Esophagus mucosa (tissue), 1 donor: ENCODE results near the gene NUDT15. TPM values are rescaled to one million over a fixed set of nuclear protein-coding genes. Genes with fewer than 3 reads are reported as not detected.
"Not testable (repeated sequence)": the region's sequence is repeated elsewhere in the genome, so short reads cannot be mapped to it uniquely, and the experiment has no call there.

ENCODE experiments used
- ATAC-seq: fragments of 200-7000 bp; cut with Tn5 transposase; one replicate; pipeline ENCODE4 v1.9.1; 2020
- total RNA-seq: library from RNA; stranded (reverse); gene quantifications from one replicate; pipeline ENCODE4 v1.2.4, GENCODE V29; 2023
- donor health status: DM: yes; HTN: yes; CAD: no.

The NUDT15 gene
- total RNA-seq, 1 donor from 2014 or later, result 20.5 TPM

DNA sequence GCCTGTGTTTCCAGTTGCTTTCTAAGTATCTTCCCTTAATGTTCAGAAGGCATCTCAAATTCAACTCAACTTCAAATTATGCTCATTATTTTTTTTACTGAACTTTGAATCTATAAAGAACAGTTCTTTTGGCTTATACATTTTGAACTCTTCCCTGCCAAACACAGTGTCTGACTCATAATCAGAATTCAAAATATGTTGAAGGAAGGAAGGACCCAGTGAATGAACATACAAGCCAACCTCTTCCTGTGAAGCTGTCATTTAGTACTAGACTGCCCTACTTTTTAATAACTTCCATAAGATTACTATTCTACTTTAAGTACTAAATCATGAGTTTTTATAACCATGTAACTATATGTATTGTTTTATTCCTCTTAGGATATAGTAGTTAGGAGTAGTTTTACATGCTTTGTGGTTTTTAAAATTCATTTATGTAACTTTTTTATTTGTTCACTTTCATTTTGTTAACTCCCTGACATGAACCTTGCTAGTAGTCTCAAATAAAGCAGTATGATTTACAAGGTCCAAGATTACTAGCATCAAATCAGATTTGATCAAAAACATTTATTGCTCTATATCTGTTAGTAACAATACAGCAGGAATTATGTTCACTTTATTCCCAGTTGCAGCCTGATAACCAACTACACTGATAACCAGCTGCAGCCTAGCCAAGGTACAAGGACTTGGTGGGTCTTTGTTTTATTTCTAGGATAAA is 6.4 kb downstream of the NUDT15 start:
- no peak for ATAC-seq

DNA sequence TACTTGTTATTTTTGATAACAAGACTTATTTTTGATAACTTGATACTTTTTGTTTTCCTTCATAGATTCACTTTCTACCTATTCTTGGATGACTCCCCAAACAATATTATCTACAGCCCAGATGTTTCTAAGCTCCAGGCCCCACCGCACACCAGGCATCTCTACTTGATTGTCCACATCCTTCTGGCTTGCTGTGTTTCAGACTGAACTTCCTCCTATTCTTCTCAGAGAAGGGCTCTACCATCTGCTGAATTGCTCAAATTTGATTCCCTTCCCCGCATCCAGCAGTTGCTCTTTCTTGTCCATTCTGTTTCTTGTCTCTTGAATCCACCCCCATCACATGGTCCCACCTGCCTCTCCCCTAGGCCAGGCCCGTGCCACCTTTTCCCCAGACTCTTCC is 13.0 kb downstream of the NUDT15 start:
- ATAC-seq, result no peak

DNA sequence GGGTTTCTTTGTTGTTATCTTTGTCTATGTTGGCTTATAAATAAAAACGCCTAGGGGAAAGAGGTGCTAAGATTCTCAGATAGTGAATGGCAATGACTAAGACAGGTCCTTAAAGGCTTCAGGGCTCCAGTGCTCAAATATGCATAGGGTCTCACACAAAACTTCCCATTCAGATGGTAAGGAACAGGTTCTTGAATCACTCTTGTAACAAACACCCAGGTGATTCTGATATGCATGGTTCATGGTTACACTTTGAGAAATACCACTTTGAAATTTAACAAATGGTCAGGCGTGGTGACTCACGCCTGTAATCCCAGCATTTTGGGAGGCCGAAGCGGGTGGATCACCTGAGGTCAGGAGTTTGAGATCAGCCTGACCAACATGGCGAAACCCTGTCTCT is 17.1 kb downstream of the NUDT15 start:
- ATAC-seq, result no peak

DNA sequence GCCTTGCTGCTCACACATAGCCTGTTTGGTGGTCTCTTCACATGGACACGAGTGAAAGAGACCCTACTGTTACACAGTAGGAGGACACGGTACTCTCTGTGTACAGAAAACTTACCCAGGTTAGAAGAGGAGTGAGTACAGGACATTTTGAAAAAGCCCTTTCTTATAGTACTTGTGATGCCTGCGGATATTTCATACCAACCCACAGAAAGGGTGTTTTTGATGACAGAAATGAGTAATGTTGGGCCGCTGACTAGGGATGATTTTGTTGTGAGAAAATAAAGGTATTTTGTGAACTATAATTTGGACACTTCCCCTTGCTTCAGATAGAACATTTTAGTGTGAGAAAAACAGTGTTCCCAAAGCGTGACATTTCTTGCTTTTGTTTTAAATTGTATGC is 18.2 kb downstream of the NUDT15 start:
- no peak for ATAC-seq

DNA sequence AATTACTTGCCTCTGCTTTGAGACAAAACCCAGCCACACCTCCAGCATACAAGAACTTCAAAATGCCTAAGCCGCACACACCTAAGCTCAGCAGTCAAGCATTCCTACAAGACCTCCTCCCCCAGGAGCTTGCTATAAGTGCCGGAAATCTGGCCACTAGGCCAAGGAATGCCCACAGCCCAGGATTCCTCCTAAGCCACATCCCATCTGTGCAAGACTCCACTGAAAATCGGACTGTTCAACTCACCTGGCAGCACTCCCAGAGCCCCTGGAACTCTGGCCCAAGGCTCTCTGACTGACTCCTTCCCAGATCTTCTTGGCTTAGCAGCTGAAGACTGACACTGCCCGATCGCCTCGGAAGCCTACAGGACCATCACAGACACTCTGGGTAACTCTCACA is 21.0 kb downstream of the NUDT15 start:
- ATAC-seq, result not testable (repeated sequence)

DNA sequence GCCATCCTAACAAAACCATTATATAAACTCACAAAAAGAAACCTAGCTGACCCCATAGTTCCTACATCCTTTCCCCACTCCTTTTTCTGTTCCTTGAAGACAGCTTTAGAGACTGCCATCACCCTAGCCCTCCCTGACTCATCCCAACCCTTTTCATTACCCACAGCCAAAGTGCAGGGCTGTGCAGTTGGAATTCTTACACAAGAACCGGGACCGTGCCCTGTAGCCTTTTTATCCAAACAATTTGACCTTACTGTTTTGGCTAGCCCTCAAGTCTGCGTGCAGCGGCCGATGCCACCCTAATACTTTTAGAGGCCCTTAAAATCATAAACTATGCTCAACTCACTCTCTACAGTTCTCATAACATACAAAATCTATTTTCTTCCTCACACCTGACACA is 22.4 kb downstream of the NUDT15 start:
- not testable (repeated sequence) for ATAC-seq

DNA sequence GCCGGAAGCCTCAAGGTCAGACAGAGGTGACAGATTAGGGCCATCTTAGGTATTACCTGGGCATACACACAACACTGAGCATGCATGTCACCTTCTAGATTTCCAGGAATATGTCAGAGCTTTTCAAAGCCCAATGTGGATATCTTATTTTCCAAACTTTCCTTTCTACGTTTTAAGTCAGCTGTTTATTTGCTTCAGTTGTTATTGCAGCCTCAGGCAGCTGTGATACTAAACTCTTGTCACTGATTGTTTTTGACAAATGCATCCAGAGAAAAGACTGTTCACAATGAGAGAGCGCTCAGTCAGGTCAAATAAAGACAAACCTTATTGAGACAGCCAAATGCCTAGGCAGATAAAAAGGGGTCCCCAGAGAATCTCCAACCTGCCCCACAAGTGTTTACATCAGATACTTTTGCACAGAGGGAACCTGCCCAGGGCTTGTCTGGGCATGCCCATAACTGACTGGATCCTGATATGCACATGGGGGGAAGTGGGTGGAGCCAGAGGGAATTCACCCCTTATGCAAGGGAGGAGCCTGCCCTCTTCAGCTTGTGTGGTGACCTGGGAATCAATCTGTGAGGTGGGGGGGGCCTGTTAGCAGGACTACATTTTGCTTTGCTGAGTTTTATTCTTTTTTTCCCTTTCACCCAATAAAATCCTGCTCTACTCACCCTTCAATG is 28.9 kb downstream of the NUDT15 start:
- ATAC-seq, result peak; percentile 52

DNA sequence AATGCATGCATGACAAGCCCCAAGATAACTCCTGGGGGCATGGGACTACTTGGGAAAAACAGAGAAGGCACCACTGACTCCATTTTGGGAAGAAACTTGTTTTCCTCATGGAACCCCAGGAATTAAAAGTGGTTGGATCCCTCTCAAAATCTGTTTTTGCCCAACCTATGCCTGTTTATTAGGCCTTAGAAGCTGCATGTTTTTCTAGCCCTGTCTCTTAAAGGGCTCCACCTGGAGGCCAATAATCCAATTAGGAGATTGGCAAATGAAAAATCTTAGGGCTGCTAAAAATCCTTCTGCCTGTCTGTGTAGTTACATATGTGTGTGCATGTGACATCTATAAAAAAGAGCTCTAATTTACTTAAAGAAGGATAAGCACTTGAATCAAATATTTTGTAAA is 30.5 kb downstream of the NUDT15 start:
- ATAC-seq, result no peak

DNA sequence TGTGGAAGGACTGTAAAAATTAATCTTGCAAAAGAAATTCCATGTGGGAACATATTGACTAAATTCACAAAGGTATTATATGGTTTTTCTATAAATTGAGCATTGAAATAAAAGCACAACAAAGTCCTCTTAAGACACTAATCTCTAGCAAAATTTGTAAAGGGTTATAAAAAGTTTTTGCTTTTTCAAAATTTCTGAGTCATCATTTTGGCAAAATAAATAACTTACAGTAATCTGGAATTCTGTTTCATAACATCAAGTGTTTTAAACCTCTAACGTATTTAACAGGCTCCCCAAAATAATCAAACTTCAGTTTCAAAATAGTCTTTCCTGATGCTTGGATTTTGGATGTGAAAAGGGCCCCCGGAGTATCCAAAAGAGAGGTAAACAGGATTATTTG is 31.4 kb downstream of the NUDT15 start:
- ATAC-seq, result no peak

DNA sequence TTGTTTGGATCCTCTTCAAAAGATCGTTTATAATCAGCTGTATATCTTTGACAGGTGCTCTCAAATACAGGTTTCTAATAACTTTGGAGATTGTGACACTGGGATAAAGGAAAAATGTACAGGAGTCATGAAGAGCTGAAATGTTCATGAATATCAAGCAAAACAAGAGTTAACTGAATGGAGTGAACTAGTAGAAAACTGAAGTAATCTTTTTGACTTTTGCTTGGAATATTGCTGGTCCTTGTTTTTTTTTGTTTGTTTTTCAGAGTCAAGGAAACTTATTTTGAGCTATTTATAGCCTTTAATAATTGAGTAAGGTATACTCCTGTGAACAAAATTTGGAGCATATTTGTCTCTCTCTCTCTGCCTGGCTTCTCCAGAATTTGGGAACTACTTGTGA is 32.0 kb downstream of the NUDT15 start:
- ATAC-seq, result no peak

DNA sequence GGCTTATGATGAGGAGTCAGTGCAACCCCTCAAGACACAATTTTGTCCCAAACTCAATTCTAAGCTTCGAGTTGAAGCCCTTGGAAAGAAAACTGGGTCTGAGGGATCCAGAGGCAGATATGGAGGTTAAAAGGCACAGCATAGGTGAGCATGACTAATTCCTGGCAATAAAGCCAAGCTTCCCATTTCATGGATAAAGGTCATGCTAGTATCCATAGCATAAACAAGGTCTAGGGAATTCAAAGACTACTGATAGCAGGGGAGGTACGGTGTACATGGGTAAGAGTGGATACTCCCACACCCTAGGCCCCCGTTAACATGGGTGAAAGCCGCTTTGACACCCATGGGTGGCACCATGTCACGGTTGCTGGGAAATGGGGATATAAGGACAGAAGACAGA is 33.4 kb downstream of the NUDT15 start:
- no peak for ATAC-seq

DNA sequence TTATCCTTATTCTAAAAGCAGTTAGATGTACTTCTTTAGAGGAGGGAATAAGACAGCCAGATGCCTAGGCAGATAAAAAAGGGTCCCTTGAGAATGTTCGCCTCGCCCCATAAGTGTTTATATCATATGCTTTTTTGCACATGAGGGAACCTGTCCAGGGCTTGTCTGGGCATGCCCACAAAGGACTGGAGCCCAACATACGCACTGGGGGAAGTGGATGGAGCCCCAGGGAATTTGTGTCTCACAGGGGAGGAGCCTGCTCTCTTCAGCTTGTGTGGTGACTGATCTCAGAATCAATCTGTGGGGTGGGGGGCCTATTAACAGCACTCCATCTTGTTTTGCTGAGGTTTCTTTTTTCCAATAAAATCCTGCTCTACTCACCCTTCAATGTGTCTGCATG is 34.8 kb downstream of the NUDT15 start:
- ATAC-seq, result peak; percentile 62

DNA sequence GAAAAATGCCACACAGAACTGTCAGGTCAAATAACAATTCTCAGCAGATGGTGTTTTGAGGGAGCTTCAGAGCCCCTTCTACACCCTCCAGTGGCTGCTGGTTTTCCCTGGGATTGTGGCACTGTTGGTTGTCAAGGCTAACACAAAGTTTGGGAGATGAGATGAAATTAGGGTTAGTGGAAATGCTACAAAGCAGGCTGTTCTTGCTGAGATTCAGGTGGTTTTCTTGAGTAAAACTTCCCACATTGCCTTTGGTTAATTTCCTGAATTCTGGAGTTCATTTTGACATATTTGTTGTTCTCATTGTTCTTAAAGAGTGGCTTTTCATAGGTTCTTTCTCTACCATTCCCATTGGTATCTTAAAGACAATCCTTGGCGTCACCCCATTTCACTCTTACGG is 35.3 kb downstream of the NUDT15 start:
- ATAC-seq, result no peak

DNA sequence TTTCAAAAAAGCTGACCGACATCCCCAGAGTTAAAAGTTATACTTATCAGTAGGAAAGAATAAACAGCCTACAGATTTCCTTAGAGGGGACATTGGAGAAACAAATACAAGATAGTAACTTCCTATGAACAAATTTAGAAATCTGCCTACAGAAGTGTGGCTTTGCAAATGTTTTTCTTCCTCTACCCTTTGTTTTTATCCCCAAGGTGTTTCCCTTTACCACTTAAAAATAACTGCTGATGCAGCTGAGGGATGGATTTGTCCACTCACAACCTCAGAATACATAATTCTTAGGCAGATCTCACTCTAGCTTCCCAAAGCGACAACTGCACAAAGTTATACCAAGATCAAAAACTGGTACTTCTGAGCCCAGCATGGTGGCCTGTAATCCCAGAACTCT is 36.5 kb downstream of the NUDT15 start:
- no peak for ATAC-seq

DNA sequence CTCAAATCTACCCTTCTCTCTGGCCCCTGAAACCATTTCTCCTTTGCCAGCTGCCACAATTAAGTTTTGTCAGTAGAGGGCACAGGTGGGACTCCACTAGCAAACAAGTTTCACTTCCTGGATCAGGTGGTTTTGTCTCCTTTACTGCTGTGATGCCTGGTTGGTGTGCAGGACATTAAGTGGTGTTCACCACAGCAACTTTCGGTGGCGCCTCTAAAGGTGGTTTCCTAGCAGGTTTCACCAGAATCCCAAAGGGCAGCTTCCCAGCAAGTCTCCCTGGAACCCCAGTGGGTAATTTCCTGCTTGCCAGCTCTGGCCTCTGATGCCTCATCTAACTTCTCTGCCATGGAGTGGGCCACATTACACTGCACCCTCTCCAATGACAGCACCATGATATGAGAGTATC is 40.7 kb downstream of the NUDT15 start:
- ATAC-seq, result peak; percentile 76

DNA sequence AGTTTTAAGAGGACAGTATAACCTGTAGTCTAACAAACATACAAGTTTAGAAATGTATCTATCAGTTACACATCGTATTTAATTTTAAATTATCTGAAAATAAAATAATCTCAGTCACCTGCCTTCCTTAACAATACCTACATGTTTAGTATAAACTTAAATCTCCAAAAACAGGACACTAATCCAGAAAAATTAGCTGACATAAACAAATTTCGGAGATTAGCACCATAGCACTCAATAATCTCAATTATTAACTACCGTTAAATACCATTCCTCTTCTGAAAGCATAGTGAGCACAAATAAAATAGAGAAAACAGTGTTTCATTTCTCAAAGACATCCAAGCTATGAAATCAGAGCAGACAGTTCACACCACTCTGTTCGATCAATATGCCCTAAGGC is 44.2 kb downstream of the NUDT15 start:
- ATAC-seq, result no peak

DNA sequence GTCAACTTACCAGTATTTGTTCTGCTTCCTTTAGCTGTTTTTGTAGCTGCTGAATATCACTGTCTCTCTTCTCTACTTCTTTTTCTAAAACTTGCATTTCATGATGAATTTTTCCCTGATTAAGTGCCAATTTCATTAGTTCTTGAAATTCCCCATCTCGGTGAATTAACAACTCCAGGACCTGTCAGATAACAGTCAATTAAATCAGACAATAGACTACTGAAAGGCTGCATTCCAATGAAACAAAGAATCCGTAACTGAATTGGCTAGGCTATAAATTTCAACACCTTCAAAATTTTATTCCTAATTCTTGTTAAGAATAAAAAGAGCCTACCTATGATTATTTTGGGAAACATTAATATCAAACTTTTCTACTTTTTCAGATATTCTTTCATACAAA is 48.7 kb downstream of the NUDT15 start:
- no peak for ATAC-seq

DNA sequence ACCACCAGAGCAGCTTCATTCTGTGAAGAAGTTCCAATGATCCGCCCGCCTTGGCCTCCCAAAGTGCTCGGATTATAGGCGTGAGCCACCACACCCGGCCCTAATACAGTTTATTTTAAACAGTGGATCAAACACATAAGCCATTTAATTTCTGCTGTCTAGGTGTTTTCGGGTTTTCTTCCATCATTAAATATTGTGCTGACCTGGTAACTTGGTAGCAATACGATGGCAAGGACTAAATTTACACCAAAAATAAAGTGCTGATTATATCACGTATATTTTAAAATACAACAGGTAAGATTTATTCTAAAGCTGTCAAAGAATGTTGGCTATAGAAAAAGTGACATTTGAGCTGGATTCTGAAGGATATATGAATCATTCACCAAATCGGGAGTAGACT is 56.1 kb downstream of the NUDT15 start:
- no peak for ATAC-seq

DNA sequence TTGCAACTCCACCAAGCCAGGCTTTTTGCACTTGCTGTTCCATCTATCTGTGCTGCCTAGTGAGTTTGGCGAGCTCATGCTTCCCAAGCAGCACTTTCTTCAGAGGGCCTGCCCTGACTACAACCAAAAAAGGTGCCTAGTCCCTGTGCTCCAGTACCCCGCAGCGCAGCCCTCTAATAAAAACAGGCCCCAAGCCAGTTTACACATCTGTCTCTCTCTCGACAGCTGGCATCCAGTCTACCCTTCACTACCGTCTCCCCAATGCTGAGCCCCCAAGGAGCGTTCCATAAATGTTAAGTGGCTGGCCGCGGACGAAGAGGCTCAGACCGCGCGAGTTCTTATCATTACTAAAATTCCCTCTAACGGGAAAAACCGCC is 56.9 kb downstream of the NUDT15 start:
- ATAC-seq, result peak; percentile 4

DNA sequence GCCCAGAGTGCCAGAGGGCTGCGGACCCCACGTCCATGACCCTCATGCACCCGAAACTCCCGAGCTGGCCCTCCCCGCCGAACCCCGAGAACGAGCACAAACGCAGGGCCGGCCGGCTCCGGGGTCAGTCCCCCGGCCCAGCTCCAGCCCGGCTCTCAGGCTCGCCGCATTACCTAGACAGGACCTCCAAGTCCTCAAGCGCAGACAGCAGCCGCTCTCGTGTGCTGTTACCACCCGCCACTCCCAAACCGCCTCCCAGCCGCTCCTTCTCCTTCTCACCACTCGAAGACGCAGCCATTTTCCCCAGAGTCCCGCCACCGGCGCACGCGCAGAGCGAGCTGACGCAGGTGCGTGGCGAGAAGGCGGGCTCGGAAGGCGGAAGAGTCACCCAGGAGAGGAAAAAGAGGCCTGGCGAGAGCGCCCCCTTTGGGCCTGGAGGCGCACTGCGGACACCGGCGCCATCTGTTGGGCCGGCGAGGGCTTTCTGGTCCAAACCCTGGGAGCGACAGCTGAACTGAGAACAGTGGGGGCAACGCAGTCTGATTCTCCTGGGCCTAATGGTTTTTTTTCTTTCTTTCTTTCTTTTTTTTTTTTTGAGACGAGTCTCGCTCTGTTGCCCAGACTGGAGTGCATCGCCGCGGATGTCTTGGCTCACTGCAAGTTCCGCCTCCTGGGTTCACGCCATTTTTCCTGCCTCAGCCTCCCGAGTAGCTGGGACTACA is 57.4 kb downstream of the NUDT15 start, which contains the start of gene MED4:
TSS of gene MED4 (minus strand) at position 324 of the 722 bp plus-strand sequence. CDS start at position 298, 26 bp downstream.
- ATAC-seq, result peak; percentile 100

DNA sequence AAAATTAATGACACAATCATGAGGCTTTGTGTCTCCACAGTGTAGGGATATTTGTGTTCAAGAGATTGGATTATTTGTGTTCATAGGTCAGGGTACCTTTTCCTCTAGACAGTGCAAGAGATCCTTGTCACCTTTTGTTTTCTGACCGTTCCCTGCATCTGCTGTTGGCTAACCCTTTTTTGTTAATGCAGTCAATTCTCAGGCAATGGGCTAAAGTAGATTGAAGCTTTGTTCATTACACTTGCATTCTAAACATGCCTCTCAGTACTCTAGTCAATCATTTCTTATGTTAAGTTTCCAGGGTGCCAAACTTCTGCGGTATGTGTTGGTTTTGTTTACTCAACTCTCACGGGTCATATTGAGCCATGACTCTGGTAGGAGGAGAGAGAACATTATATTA is 59.1 kb downstream of the NUDT15 start:
- no peak for ATAC-seq
